GM04504 (cell line): ENCODE data around the gene TNS1.

Source experiments
- DNase-seq: peaks from one replicate; pipeline ENCODE4 v3.0.0-alpha.2; 2012; ENCODE audit warnings: low read depth

TNS1 gene

GRCh38 chr2:217980036-217980435 lies 22.8 kb downstream of the TNS1 start:
- no peak for DNase-seq

- DNase-seq: no peak
Observed at GRCh38 chr2:217979151-217979811, 23.5 kb downstream of the TNS1 start.

DNA sequence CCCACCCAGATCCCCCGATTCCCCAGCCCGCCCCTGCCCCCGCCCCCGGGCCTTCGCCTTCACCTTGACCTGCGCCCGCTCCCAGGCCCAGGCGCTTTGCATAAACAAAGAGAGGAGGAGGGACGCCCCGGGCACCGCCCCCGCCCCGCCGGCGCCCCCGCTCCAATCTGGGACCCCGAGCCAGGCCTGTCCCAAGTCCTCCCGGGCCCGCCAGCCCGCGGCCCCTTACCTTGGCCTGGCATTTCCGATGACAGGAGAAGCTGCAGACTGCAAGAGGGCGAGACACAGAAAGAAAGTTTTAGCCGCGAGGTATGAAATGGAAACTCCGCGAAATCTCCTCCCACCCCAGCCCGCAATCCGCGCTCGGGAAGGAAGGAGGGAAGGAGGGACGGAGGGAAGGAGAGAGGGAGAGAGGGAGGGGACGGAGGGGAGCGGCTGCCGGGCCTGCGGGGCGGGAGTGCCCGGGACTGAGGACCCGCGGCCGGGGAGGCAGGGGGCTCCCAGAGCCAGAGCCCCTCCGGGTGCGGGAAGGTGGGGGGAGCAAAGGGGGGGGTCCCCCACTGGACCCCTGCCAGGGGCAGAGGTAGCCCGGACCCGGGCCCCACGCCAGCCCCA lies 24.2 kb downstream of the TNS1 start:
- DNase-seq: no peak

GRCh38 chr2:217977840-217978535 lies 24.8 kb downstream of the TNS1 start:
- DNase-seq: no peak

DNA sequence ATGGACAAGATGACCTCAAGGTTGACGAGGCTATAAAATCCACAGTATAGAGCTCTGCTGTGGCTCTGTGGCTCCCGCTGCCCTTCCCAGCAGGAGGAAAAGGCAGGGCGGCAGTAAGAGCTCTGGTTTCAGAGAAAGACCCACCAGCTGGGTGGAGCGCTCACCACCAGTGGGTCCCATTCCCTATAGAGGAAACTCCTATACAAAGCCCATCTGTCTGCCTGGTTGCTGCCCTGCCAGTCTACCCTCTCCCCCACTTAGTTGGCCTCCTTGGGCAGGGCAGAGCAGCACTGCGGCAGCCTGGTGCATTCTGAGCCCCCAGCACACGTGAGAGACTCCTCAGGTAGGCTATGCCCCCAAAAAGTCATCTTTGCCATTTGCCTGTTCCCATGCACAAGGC lies 26.5 kb downstream of the TNS1 start:
- DNase-seq: no peak

- DNase-seq: no peak
Observed at GRCh38 chr2:217975626-217976025, 27.2 kb downstream of the TNS1 start.

DNA sequence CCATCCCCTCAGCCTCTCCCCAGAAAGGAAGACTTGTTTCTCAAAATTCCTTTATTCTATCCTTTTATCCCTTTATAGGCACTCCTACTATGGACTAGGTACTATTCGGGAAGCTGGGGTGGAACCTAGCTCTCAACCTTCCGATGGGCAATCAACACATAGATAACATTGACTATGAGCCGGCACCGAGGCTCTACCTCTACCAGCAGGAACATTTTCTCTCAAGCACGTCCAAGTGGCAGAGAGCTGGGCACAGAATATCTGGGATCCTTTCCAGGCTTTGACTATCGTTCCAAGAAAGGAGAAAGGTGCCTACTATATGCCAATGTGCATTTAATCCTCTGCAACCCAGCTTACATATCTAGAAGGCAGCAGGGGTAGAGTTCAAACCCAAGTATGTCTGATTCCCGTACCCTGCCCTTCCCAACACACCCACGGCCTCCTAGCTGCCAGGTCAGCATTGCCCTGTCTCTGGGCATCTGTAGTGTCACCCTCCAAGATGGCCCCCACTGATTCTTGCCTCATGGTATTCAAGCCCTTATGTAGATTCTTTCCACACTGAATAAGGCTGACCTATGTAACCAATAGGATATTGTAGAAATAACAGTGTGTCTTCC lies 28.3 kb downstream of the TNS1 start:
- DNase-seq: no peak

DNA sequence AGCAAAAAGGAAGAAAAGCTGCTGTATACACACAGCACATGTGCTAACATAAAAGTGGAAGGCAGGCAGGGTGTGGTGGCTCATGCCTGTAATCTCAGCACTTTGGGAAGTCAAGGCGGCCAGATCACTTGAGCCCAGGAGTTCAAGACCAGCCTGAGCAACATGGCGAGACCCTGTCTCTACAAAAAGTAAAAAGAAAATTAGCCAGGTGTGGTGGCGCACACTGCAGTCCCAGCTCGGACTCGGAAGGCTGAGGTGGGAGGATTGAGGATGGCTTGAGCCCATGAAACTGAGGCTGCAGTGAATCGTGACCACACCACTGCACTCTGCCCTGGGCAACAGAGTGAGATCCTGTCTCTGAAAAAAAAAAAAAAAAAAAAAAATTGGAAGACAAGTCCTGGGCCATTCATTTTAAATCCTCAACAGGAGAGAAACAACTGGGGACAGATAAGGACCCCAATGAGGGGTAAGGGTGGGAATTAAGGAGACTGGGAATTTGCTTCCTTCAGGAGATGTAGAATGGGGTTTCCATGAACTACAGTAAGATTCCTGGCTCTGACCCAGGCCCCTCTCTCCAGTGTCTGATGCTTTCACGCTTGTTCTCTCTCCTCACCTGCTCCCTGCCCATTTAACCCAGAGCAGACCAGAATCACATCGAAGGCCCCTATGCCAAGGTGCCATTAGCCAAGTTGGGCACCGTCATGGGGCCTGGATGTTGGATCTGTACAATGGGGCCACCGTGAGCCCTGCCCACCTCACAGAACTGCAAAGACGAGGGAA lies 29.6 kb downstream of the TNS1 start:
- DNase-seq: no peak

- DNase-seq: no peak
Observed at GRCh38 chr2:217972490-217972889, 30.3 kb downstream of the TNS1 start.

DNA sequence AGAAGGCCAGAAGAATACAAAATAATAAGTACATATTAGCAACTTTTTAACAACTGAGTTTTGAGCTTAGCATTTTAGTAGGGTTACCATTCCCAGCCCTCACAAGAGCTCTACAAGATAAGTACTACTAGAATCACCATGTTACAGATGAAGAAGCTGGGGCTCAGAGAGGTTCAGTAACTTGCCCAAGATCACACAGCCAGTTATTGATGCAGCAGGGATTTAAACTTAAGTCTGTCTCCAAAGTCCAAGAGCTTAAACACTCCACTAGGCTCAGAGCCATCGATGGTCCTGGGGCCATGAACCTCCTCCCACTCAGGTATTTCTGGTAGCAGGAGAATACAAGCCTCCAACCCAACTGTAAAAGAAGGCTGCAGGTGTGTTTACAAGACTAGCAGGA lies 30.8 kb downstream of the TNS1 start:
- no peak for DNase-seq

GRCh38 chr2:217971166-217971565 lies 31.6 kb downstream of the TNS1 start:
- no peak for DNase-seq

- no peak for DNase-seq
Observed at GRCh38 chr2:217970206-217970605, 32.6 kb downstream of the TNS1 start.

DNA sequence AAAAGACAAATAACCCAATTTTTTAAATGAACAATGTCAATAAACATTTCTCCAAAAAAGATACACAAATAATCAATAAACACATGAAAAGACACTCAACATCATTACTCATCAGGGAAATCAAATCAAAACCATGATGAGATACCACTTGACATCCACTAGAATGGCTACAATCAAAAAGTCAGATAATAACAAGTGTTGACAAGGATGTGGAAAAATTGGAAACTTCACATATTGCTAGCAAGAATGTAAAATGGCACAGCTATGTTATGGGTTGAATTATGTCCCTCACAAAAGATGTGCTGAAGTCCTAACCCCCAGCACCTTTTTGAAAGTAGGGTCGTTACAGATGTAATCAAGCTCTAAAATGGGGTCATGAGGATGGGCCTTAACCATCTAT lies 33.2 kb downstream of the TNS1 start:
- DNase-seq: no peak

GRCh38 chr2:217968023-217968422 lies 34.8 kb downstream of the TNS1 start:
- no peak for DNase-seq

- DNase-seq: no peak
Observed at GRCh38 chr2:217966423-217967070, 36.2 kb downstream of the TNS1 start.

DNA sequence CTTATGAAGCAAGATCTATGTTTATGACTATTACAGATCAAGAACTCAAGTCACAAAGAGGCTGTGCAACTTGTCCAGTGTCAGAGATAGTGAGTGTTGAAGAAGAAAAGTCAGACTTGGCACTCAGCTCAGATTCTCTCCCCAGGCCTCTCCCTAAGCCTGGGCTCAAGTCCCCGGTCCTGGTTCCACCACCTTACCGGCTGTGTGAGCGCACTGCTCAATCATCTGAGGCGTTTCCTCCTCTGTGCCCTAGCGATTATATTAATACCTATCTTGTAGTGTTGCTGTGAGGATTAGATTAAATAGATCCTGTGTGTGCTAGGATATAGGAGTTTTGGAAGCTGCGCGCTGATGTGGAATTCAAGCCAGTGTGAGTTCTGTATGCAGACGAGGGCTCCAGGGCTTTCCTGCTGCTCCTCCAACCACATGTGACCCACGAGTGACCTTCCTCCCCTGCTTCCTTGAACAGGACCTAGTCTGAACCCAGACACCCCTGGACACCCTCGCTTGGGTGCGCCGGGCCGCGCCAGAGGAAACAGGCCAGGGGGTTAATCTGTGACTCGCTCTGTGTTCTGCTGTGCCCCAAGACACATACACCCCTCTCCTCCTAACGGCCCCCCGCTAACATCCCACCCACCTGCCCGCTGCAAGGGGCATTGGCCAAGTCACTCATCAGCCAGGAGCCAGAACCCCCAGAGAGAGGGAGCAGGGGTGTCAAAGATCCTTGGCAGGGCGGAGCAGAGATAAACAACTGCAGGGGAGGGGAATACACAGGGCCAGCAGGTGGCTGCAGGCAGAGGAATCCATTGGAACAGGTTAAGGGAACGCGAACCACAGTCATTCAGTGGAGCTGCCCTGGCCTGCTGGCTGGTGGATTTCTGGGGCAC lies 38.3 kb downstream of the TNS1 start:
- no peak for DNase-seq

GRCh38 chr2:217960351-217960750 lies 42.4 kb downstream of the TNS1 start:
- DNase-seq: no peak

DNA sequence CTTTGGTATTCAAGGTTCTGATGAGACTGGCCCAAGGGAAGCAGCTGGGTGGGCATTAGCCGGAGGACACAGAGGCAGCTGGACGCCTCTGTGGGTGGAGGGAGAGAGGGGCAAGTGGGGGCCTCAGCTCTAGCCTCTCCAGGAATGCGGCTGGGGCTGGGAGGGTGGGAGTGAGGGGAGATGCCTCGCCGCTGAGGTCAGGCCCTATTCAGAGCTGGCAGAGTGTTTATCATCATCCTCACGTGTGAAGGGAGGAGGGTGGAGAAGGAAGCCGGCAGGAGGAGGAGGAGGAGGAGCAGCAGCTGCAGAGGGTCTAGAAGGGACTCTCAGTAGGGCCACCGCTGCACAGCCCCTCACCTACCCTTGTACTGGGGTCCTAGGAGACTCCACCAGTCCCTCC lies 43.1 kb downstream of the TNS1 start:
- DNase-seq: no peak

GRCh38 chr2:217958884-217959225 lies 43.9 kb downstream of the TNS1 start:
- no peak for DNase-seq

DNA sequence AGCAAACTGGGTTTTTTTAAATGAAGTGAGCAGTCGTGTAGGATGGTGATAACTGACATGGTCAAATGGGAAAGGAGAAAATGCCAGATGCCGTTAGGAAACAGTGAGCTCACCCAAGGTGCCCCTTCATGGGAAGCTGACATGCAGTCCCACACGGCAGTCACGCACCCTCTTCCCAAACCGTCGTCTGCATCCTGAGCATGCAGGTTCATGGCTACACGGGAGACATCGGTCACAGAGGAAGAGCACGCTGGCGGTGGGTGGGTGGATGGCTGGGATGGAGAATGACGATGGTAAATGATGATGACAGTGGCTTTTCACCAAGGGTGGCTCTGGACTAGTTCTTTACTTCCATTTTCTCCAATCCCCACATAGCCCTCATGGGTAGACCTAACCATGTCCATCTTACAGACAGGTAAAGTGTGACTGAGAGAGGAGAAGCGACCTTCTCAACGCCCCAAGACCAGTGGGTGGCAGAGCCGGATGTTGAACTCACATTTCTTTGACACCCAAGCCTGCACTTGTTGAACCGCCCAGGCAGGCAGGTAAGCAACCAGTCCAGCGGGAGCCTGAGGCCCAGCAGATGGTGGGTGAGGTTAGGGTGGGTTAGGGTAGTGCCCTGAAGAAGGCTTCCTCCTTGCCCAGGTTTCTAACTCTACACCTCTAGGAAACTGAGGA lies 44.5 kb downstream of the TNS1 start:
- DNase-seq: no peak
